Common myeloid progenitor, CD34-positive (primary cell): ENCODE results near the gene FCHO1.

ENCODE experiments used
- CTCF ChIA-PET: fragments of 350-600 bp; sonication (Branson Sonifier 250); formaldehyde crosslinking; loops from one replicate; lab custom pipeline; 2021; ENCODE audit warnings: antibody characterized with exemption; lab: Charles Lee
- POLR2A ChIA-PET: fragments of 350-600 bp; sonication (Branson Sonifier 250); formaldehyde crosslinking; loops from one replicate; lab custom pipeline; 2021; ENCODE audit warnings: antibody characterized with exemption; lab: Charles Lee
- DNase-seq, 3 donors: peaks; one replicate each; pipeline versions ENCODE4 v3.0.0 to v3.0.0-alpha.2; 2013
- H3K27ac ChIP-seq, 2 experiments: 1 replicate in 1 of 2; 2 replicates in 1 of 2; pipeline ENCODE4 v1.7.0; 2013; ENCODE audit warnings: inconsistent platforms in 2 of 2, low read length in 2 of 2, mild to moderate bottlenecking in 2 of 2, low read depth in 1 of 2, moderate library complexity in 1 of 2; ENCODE audit not compliant: severe bottlenecking in 2 of 2, insufficient read depth in 1 of 2, poor library complexity in 1 of 2
- H3K27me3 ChIP-seq, 5 experiments: replicated peaks in 2 of 5; 1 replicate in 3 of 5; 2 replicates in 2 of 5; pipeline versions ENCODE4 v1.6.1 to v1.7.0; 2013; ENCODE audit warnings: low read length in 4 of 5, mild to moderate bottlenecking in 2 of 5, moderate library complexity in 2 of 5, inconsistent platforms in 1 of 5; ENCODE audit not compliant: insufficient read depth in 5 of 5, control insufficient read depth in 4 of 5
- H3K36me3 ChIP-seq, 4 experiments: 1 replicate in 2 of 4; 2 replicates in 2 of 4; pipeline versions ENCODE4 v1.6.1 to v1.7.0; 2013; ENCODE audit warnings: low read length in 3 of 4, control low read depth in 1 of 4, mild to moderate bottlenecking in 1 of 4; ENCODE audit not compliant: control insufficient read depth in 4 of 4, insufficient read depth in 4 of 4
- H3K4me1 ChIP-seq, 4 experiments: 1 replicate in 3 of 4; 2 replicates in 1 of 4; pipeline versions ENCODE4 v1.6.1 to v1.7.1; 2013; ENCODE audit warnings: low read length in 3 of 4, mild to moderate bottlenecking in 3 of 4, control low read depth in 1 of 4, inconsistent platforms in 1 of 4, moderate library complexity in 1 of 4; ENCODE audit not compliant: control insufficient read depth in 4 of 4, insufficient read depth in 4 of 4; ENCODE audit errors: control extremely low read depth in 1 of 4
- H3K4me3 ChIP-seq, 7 experiments: 1 replicate in 4 of 7; 2 replicates in 3 of 7; pipeline versions ENCODE4 v1.5.1 to v1.7.0; 2013; ENCODE audit warnings: mild to moderate bottlenecking in 7 of 7, low read length in 6 of 7, moderate library complexity in 6 of 7, inconsistent platforms in 2 of 7, low read depth in 2 of 7, control low read depth in 1 of 7; ENCODE audit not compliant: insufficient read depth in 4 of 7, control insufficient read depth in 1 of 7; ENCODE audit errors: extremely low read depth in 1 of 7
- H3K9me3 ChIP-seq, 5 experiments: 1 replicate in 4 of 5; 2 replicates in 1 of 5; pipeline versions ENCODE4 v1.6.1 to v1.7.1; 2013; ENCODE audit warnings: low read length in 4 of 5, mild to moderate bottlenecking in 2 of 5, inconsistent platforms in 1 of 5, low read depth in 1 of 5, moderate library complexity in 1 of 5; ENCODE audit not compliant: control insufficient read depth in 4 of 5, insufficient read depth in 2 of 5; ENCODE audit errors: control extremely low read depth in 1 of 5
- WGBS: methylation state at CpG from one replicate; pipeline ENCODE4 v1.1.5; 2013; ENCODE audit not compliant: insufficient coverage; 5-methylcytosine and 5-hydroxymethylcytosine counted together

Gene FCHO1

DNA sequence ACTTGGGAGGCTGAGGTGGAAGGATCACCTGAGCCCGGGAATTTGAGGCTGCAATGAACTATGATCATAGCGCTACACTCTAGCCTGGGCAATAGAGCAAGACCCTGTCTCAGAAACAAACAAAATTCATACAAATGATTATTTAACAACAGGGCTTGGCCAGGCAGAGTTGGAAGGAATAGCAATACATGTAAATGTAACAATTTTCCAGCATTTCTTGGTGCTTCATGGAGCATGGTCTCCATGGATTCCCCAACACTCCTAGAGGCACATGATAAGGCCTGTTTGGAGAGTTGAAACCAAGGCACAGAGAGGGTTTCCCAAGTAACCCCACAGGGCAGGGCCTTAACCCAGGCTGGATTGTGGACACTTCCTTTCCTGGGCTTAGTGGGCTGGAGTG is 59.8 kb downstream of the FCHO1 start:
- ChIA-PET CTCF (no interaction called here), POLR2A (no interaction called here)
- no peak for DNase-seq
- H3K9me3 ChIP-seq, result no peaks in the 10 kb centered on the region
- peaks cover 0 to 11% (median 10%) of the 10 kb centered on the region in 4 experiments for H3K4me1 ChIP-seq
- no peak overlapping the region for H3K4me3 ChIP-seq
- H3K36me3 ChIP-seq, result no peaks in the 10 kb centered on the region
- 100% methylated on average over 1 of the region's 2 CpGs for WGBS
- no peak overlapping the region for H3K27ac ChIP-seq
- H3K27me3 ChIP-seq, result no peaks in the 10 kb centered on the region

DNA sequence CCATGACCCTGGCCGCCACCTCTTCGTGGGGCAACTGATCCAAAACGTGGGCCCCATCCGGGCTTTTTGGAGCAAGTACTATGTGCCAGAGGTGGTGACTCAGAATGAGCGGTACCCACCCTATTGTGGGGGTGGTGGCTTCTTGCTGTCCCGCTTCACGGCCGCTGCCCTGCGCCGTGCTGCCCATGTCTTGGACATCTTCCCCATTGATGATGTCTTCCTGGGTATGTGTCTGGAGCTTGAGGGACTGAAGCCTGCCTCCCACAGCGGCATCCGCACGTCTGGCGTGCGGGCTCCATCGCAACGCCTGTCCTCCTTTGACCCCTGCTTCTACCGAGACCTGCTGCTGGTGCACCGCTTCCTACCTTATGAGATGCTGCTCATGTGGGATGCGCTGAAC is 60.4 kb downstream of the FCHO1 start:
- no peak for DNase-seq
- CTCF ChIA-PET, result no interaction called here
- 92% methylated on average over 19 of the region's 20 CpGs for WGBS
- Histone ChIP-seq H3K27me3 (no peaks in the 10 kb centered on the region), H3K4me1 (peaks cover 0 to 11% (median 10%) of the 10 kb centered on the region in 4 experiments), H3K27ac (no peak overlapping the region), H3K9me3 (no peaks in the 10 kb centered on the region), H3K4me3 (no peak overlapping the region), H3K36me3 (no peaks in the 10 kb centered on the region)
- POLR2A ChIA-PET, result no interaction called here

DNA sequence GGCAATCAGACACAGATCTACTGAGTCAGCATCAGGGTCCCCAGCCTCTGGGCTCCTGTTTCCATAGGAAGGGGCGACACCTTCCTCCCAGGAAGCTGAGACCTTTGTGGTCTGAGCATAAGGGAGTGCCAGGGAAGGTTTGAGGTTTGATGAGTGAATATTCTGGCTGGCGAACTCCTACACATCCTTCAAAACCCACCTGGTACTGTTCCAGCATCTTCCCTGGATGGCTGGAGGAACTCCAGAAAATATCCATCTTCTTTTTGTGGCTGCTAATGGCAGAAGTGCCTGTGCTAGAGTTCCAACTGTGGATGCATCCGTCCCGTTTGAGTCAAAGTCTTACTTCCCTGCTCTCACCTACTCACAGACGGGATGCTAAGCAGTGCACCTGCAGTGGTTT is 60.8 kb downstream of the FCHO1 start:
- ChIA-PET CTCF (interaction anchor here (1.0 kb wide), 1 partner anchor 23 kb away, joined by 3 read pairs; no protein-coding TSS in a partner anchor), POLR2A (no interaction called here)
- no peaks in the 10 kb centered on the region for H3K36me3 ChIP-seq
- WGBS, result 94% methylated on average over 4 of the region's 5 CpGs
- no peak overlapping the region for H3K27ac ChIP-seq
- H3K9me3 ChIP-seq, result no peaks in the 10 kb centered on the region
- no peak for DNase-seq
- peaks cover 0 to 11% (median 10%) of the 10 kb centered on the region in 4 experiments for H3K4me1 ChIP-seq
- no peaks in the 10 kb centered on the region for H3K27me3 ChIP-seq
- no peak overlapping the region for H3K4me3 ChIP-seq

DNA sequence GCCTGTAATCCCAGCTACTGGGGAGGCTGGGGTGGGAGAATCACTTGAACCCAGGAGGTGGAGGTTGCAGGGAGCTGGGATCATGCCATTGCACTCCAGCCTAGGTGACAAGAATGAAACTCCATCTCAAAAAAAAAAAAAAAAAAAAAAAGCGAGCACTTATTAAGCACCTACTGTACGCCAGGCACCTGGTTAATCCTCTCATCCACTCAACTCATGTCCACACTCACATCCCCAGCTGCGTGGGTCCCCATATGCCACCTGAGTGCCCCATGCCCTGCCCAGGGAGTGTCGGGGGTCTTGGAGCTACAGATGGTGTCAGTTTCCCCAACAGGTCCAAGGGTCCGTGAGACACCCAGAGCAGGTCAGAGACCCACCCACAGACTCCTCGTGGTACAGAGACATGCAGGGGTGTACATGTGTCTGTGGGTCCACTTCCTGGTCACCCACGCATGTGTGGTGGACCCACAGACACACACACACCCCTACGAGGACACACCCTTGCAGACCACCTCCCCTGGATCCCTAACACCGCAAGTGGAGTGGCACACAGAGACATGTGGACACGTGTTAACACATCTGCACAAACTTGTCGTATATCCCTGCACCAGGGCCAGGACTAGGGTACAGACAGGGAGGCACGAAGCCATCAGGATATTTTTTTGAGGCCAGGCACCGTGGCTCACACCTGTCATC is 66.5 kb downstream of the FCHO1 start:
- H3K27me3 ChIP-seq, result no peaks in the 10 kb centered on the region
- H3K36me3 ChIP-seq, result peaks cover 0 to 2% (median 0%) of the 10 kb centered on the region in 4 experiments
- no peaks in the 10 kb centered on the region for H3K4me1 ChIP-seq
- WGBS, result 94% methylated on average over 11 of the region's 13 CpGs
- ChIA-PET POLR2A (no interaction called here), CTCF (interaction anchor here (1.0 kb wide), 1 partner anchor 37 kb away, joined by 3 read pairs; no protein-coding TSS in a partner anchor)
- no peak overlapping the region for H3K4me3 ChIP-seq
- no peak for DNase-seq
- no peaks in the 10 kb centered on the region for H3K9me3 ChIP-seq
- no peak overlapping the region for H3K27ac ChIP-seq

DNA sequence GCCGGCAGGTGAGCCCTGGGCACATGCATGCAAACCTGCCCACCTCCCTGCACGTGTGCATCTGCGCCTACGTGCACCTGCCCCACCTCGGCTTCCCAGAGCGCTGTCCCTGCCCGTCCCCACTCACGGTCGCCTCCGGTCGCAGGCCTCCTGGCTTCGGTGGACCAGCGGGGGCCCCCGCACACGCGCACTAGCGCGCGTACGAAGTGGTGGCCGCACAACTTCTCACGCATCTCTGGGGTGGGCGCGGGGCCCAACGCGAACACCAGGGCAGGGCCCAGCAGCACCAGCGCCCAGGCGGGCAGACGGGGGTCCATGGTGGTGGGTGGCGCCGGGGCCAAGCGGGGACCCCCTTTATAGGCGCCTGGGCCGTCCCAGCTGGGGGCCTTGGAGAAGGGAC is 69.9 kb downstream of the FCHO1 start, which contains the start of gene INSL3:
Gene INSL3 (minus strand): TSS at position 330 of the 400 bp plus-strand sequence. CDS start 13 bp downstream, at position 317.
- Histone ChIP-seq H3K27me3 (no peaks in the 10 kb centered on the region), H3K9me3 (no peaks in the 10 kb centered on the region), H3K4me1 (no peaks in the 10 kb centered on the region), H3K27ac (no peak within 1 kb of the TSS), H3K36me3 (peaks cover 4 to 11% (median 10%) of the 10 kb centered on the region in 4 experiments), H3K4me3 (no peak within 1 kb of the TSS)
- ChIA-PET POLR2A (no interaction called here), CTCF (interaction anchor here (1.3 kb wide), 1 partner anchor 8 kb away, joined by 3 read pairs; no protein-coding TSS in a partner anchor)
- no peak for DNase-seq
- 90% methylated on average over 27 of the region's 34 CpGs for WGBS

DNA sequence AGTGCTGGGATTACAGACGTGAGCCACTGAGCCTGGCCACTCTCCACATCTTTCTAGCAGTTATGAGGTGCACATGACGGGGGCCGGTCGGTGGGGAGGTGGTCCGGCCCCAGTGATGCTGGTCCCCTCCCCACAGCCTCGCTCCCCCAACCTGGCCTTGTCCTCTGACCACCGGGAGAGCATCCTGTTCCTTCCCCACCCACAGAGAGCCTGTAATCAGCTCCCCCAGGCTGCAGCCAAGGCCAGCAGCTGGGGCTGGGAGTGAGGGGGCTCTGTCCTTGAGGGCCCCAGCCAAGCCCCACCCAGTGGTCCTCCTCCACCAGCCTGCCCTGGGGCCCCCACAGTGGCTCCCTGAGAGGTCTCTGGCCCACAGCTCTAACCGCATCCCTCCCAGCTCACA is 73.1 kb downstream of the FCHO1 start:
- WGBS, result 93% methylated on average over 3 of the region's 8 CpGs
- CTCF ChIA-PET, result interaction anchor here (1.0 to 1.6 kb wide), 3 partner anchors 21 to 166 kb away, joined by 3 to 5 read pairs (median 4); partner anchors contain the start of gene RPL18A
- no peak for DNase-seq
- Histone ChIP-seq H3K9me3 (no peaks in the 10 kb centered on the region), H3K4me3 (no peak overlapping the region), H3K27ac (no peak overlapping the region), H3K36me3 (peaks cover 4 to 32% (median 21%) of the 10 kb centered on the region in 4 experiments), H3K4me1 (peaks cover 0 to 4% (median 1%) of the 10 kb centered on the region in 4 experiments), H3K27me3 (no peaks in the 10 kb centered on the region)
- POLR2A ChIA-PET, result no interaction called here

DNA sequence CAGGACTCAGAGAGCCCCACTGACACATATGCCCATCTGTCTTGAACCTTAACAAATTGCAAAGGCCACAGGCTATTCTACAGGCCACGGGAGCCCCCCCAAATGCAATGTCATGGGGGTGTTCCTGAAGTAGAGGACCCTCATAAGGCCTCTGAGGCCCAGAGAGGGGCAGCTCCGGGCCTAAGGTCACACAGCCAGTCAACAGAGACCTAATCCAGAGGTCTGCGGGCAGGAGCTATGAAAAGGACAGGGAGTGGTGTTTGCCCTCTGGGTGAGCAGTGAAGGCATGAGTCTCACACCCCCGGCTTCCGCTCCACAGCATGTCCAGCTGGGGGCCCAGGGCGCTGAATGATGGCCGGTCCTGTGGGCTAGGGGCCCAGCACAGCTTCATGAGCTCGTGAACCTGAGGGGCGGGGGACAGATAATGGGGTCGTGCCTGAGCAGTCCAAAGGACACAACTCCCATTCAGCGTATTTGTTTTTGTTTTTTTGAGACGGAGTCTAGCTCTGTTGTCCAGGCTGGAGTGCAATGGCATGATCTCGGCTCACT is 75.3 kb downstream of the FCHO1 start:
- CTCF ChIA-PET, result interaction anchor here (1.2 kb wide), 1 partner anchor 24 kb away, joined by 3 read pairs; no protein-coding TSS in a partner anchor
- WGBS, result 94% methylated on average over 12 of the region's 13 CpGs

More for the DNA sequence above, 75.3 kb downstream of the FCHO1 start:
- POLR2A ChIA-PET, result interaction anchor here (0.9 kb wide), 1 partner anchor 21 kb away, joined by 4 read pairs; the partner anchor contains the start of gene JAK3
- Histone ChIP-seq H3K27ac (no peak overlapping the region), H3K4me3 (no peak overlapping the region), H3K27me3 (no peaks in the 10 kb centered on the region), H3K9me3 (peaks cover 0 to 4% (median 0%) of the 10 kb centered on the region in 5 experiments), H3K4me1 (peaks cover 0 to 4% (median 1%) of the 10 kb centered on the region in 4 experiments), H3K36me3 (peaks cover 12 to 50% (median 33%) of the 10 kb centered on the region in 4 experiments)
- DNase-seq, result no peak
